Endothelial cell of umbilical vein (primary cell): Measurements from ENCODE around the gene DPH7. TPM values are rescaled to one million over a fixed set of nuclear protein-coding genes. Genes with fewer than 3 reads are reported as not detected.

Experiments used
- BruUV-seq: library from RNA; stranded (reverse); fragments of 400-500 nt; replicated peaks from 2 replicates; lab custom pipeline; 2021; lab: Mats Ljungman, UMichigan
- CTCF ChIA-PET: fragments of 300-600, 350-600 bp; sonication (Branson Sonifier 250); formaldehyde crosslinking; loops from one replicate; lab custom pipeline; 2021; ENCODE audit warnings: antibody characterized with exemption, inconsistent platforms; lab: Charles Lee
- POLR2A ChIA-PET: fragments of 300-600, 350-600 bp; sonication (Branson Sonifier 250); formaldehyde crosslinking; loops from one replicate; lab custom pipeline; 2021; ENCODE audit warnings: antibody characterized with exemption, inconsistent platforms; lab: Charles Lee
- DNase-seq: peaks from one replicate; pipeline ENCODE4 v3.0.0-alpha.2; 2011; ENCODE audit warnings: low read depth, low spot score
- FAIRE-seq: peaks from 2 replicates; lab custom pipeline; 2011; peaks lifted over from hg19 to GRCh38; lab: Jason Lieb, UNC
- H2AFZ ChIP-seq: 2 replicates; pipeline ENCODE4 v1.6.0; 2012; ENCODE audit warnings: low read depth, low read length, control low read depth, inconsistent platforms
- H3K27ac ChIP-seq: 2 replicates; pipeline ENCODE4 v1.5.1; 2011; ENCODE audit warnings: low read depth, mild to moderate bottlenecking, control low read depth, low read length, moderate library complexity; ENCODE audit not compliant: insufficient read depth
- H3K27me3 ChIP-seq, 2 experiments: 2 replicates each; pipeline versions ENCODE4 v1.6.0 to v1.6.1; 2011; ENCODE audit warnings: low read length in 2 of 2, mixed read lengths in 1 of 2; ENCODE audit not compliant: control insufficient read depth in 2 of 2, insufficient read depth in 2 of 2
- H3K36me3 ChIP-seq, 2 experiments: 2 replicates in 1 of 2; 3 replicates in 1 of 2; pipeline ENCODE4 v1.5.1; 2011; ENCODE audit warnings: low read length in 2 of 2, mild to moderate bottlenecking in 1 of 2, moderate library complexity in 1 of 2; ENCODE audit not compliant: control insufficient read depth in 2 of 2, insufficient read depth in 2 of 2; ENCODE audit errors: extremely low read depth in 1 of 2
- H3K4me1 ChIP-seq: 3 replicates; pipeline ENCODE4 v1.5.1; 2011; ENCODE audit warnings: mild to moderate bottlenecking, low read length; ENCODE audit not compliant: control insufficient read depth, insufficient read depth; ENCODE audit errors: extremely low read depth
- H3K4me2 ChIP-seq: 2 replicates; pipeline ENCODE4 v1.6.1; 2011; ENCODE audit warnings: low read length, control low read depth, mixed read lengths; ENCODE audit not compliant: insufficient read depth
- H3K4me3 ChIP-seq, 3 experiments: fragments of 200-600 bp in 1 of 3; sonication (generic), shearing (Covaris generic) in 1 of 3; replicated peaks in 1 of 3; 2 replicates each; pipeline ENCODE4 v1.5.1; 2011 to 2016; ENCODE audit warnings: control low read depth in 3 of 3, low read length in 3 of 3, mild to moderate bottlenecking in 2 of 3, inconsistent platforms in 1 of 3, low read depth in 1 of 3, moderate library complexity in 1 of 3; ENCODE audit not compliant: insufficient read depth in 1 of 3
- H3K79me2 ChIP-seq: 2 replicates; pipeline ENCODE4 v1.6.0; 2012; ENCODE audit warnings: low read length, inconsistent platforms; ENCODE audit not compliant: control insufficient read depth, insufficient read depth
- H3K9ac ChIP-seq: replicated peaks from 2 replicates; pipeline ENCODE3; 2011; ENCODE audit warnings: low read length, control low read depth; ENCODE audit not compliant: insufficient read depth; ENCODE audit errors: extremely low read depth
- H3K9me1 ChIP-seq: replicated peaks from 3 replicates; pipeline ENCODE4 v1.6.0; 2011; ENCODE audit warnings: mild to moderate bottlenecking, low read length; ENCODE audit not compliant: control insufficient read depth, insufficient read depth; ENCODE audit errors: extremely low read depth
- H3K9me3 ChIP-seq: replicated peaks from 2 replicates; pipeline ENCODE4 v1.5.1; 2012; ENCODE audit warnings: low read length, inconsistent platforms; ENCODE audit not compliant: control insufficient read depth, insufficient read depth
- H4K20me1 ChIP-seq: replicated peaks from 2 replicates; pipeline ENCODE3; 2011; ENCODE audit warnings: mild to moderate bottlenecking, low read length; ENCODE audit not compliant: control insufficient read depth, insufficient read depth; ENCODE audit errors: extremely low read depth
- CTCF ChIP-seq, 2 donors: IDR thresholded peaks; 1 replicate in 1 of 2; 2 replicates in 1 of 2; pipeline ENCODE4 v1.5.1; 2011; ENCODE audit warnings: low read length in 2 of 2, mild to moderate bottlenecking in 2 of 2, moderate library complexity in 2 of 2, control low read depth in 1 of 2, inconsistent platforms in 1 of 2, low read depth in 1 of 2; ENCODE audit not compliant: insufficient read depth in 1 of 2; ENCODE audit errors: extremely low read depth in 1 of 2
- EZH2 ChIP-seq: IDR thresholded peaks from 2 replicates; pipeline ENCODE4 v1.6.1; 2012; ENCODE audit warnings: borderline replicate concordance, low read depth, mild to moderate bottlenecking, moderate library complexity, low read length, inconsistent platforms; ENCODE audit not compliant: severe bottlenecking
- POLR2A ChIP-seq: IDR thresholded peaks from 2 replicates; pipeline ENCODE4 v1.6.1; 2012; ENCODE audit warnings: low read depth, mild to moderate bottlenecking, control low read depth, low read length
- POLR2AphosphoS5 ChIP-seq: IDR thresholded peaks from 2 replicates; pipeline ENCODE4 v1.6.1; 2012; ENCODE audit warnings: low read depth, mild to moderate bottlenecking, control low read depth, low read length, moderate library complexity; ENCODE audit not compliant: insufficient read depth
- dilution Hi-C: fragments of 300-500 bp; cut with MboI; formaldehyde crosslinking; loops from one replicate; pipeline ENCODE4 v1.15.0; 2019; ENCODE audit warnings: low sequenced_read_pairs; ENCODE audit not compliant: extremely low pct_ligation_motif_present
- intact Hi-C: fragments of 100-400 bp; cut with micrococcal nuclease; formaldehyde crosslinking; loops from one replicate; pipeline ENCODE4 v1.10.0; 2022
- polyA plus RNA-seq, 4 experiments: library from polyadenylated mRNA; depleted of rRNA in 3 of 4; stranded (reverse) in 3 of 4; unstranded in 1 of 4; fragments of >200 nt; gene quantifications; 2 replicates each; pipeline versions ENCODE4 v1.2.1 to v1.2.3, GENCODE V29; 2011 to 2012; ENCODE audit warnings: missing spikeins in 1 of 4
- total RNA-seq: library from RNA; stranded (reverse); gene quantifications from 2 replicates; pipeline ENCODE4 v1.2.3, GENCODE V29; 2021

The DPH7 gene
- total and polyA plus RNA-seq, 2 donors (not counting 3 experiments of a cell fraction or from before 2014, with no cell fraction given) = 41.8 to 43.2 TPM

DNA sequence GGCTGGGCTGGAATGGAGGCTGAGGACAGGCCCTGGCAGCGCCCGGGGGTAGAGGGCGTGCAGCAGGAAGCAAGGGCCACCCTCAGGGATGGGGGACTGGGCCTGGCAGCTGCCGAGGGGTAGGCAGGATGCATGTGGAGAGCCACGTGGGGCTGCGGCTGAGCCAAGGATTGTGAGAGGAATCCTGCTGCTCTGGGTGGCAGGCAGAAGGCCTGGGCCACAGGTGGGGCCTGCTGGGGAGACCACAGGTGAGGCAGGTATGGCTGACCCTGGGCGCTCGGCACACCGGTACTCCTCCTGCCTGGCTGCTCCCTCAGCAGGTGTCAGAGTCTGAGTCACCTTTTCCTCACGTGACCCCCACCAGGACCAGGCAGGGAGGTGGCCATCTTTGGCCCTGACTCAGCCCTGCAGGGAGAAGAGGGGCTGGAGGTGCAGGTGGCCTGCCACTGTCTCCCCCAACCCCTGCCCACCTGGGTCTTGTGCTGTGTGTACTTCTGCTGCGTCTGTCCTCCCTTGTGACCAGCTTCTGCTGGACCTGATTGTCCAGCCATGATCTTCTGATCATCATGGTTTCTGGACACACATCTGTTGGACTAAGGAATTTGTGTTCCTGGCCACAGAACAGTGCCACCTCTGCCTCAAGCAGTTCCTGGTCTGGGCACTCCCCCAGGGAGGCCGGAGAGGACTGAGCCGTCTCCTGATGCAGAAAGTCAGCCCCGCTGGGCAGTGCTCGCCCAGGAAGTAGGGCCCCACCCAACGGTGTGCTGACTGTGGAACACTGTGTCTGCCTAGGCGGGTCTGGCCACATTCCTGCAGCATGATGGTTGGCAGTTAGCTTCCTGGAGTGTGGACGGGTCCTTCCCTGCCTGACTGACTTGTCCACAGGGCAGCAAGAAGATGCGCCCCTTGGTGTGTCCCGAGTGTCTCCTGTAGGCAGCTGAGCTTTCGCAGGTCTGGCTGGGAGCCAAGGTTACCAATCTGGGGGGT, 33.2 kb upstream of the DPH7 start:
- H3K9me3 ChIP-seq = no peaks in the 10 kb centered on the region
- ChIA-PET POLR2A (no interaction called here), CTCF (no interaction called here)
- no peaks in the 10 kb centered on the region for H3K9me1 ChIP-seq
- dilution Hi-C loops = no loop called here
- H3K36me3 ChIP-seq = peaks cover 0 to 13% of the 10 kb centered on the region in 2 experiments
- peaks cover 7% of the 10 kb centered on the region for H3K4me1 ChIP-seq
- no peak overlapping the region for H3K27ac ChIP-seq
- H3K4me2 ChIP-seq = no peak overlapping the region
- no TSS peak for BruUV-seq
- H2AFZ ChIP-seq = no peak overlapping the region
- H4K20me1 ChIP-seq = no peaks in the 10 kb centered on the region
- intact Hi-C loops = no loop called here
- TF ChIP-seq POLR2A = peak; percentile 34
- peak; percentile 70 for TF ChIP-seq POLR2AphosphoS5
- TF ChIP-seq CTCF (IDR thresholded peaks at IDR 0.05; ENCODE audit: extremely low read depth in 1 of 2, insufficient read depth in 1 of 2, low read depth in 1 of 2, low read length in 2 of 2) = no peak
- TF ChIP-seq EZH2 = no peak
- no peak overlapping the region for H3K9ac ChIP-seq
- peaks cover 2% of the 10 kb centered on the region for H3K79me2 ChIP-seq
- DNase-seq = no peak
- H3K4me3 ChIP-seq = no peak overlapping the region
- peak; percentile 56 for FAIRE-seq
- H3K27me3 ChIP-seq = no peaks in the 10 kb centered on the region
